GM23338 (cell line): Measurements from ENCODE around the gene SLC35G2.

Experiments
- CREB1 ChIP-seq: fragments of 250-450 bp; sonication (Bioruptor Pico); IDR thresholded peaks from 2 replicates; pipeline ENCODE4 v1.5.0; 2020; ENCODE audit warnings: low read depth, mild to moderate bottlenecking, moderate library complexity
- CTCF ChIP-seq, 2 experiments: fragments of 200-600 bp in 1 of 2; sonication (generic) in 1 of 2; conservative IDR thresholded peaks; 2 replicates each; pipeline versions ENCODE4 v1.5.1 to v1.6.1; 2016 to 2017; ENCODE audit warnings: antibody characterized with exemption in 2 of 2, low read depth in 2 of 2, mild to moderate bottlenecking in 2 of 2, moderate library complexity in 1 of 2
- EZH2 ChIP-seq: fragments of 200-600 bp; sonication (generic); IDR thresholded peaks from one replicate; pipeline ENCODE4 v1.8.0; 2017; ENCODE audit warnings: antibody characterized with exemption, mild to moderate bottlenecking, low read depth; ENCODE audit not compliant: unreplicated experiment
- JUNB ChIP-seq: IDR thresholded peaks from one replicate; pipeline ENCODE4 v1.6.1; 2016; ENCODE audit warnings: antibody characterized with exemption; ENCODE audit not compliant: unreplicated experiment
- POLR2AphosphoS5 ChIP-seq: IDR thresholded peaks from 2 replicates; pipeline ENCODE4 v1.6.1; 2016; ENCODE audit warnings: antibody characterized with exemption, low read depth

GRCh38 chr3:136893848-136894443 is 75.0 kb downstream of the SLC35G2 start:
- TF ChIP-seq POLR2AphosphoS5 (no peak), CTCF (conservative IDR thresholded peaks at IDR 0.05; ENCODE audit: low read depth in 2 of 2) (no peak), JUNB (no peak), EZH2 (no peak), CREB1 (CRISPR knock-in tag) (no peak)
